ENCODE measurements around the gene GART. TPM values are rescaled to one million over a fixed set of nuclear protein-coding genes. Genes with fewer than 3 reads are reported as not detected.

The GART gene
- total RNA-seq, 1 experiment from 2014 or later: 142 TPM

GRCh38 chr21:33458861-33459260, 83.1 kb downstream of the GART start:
- H3K4me3 ChIP-seq (ENCODE audit: low read length): no peak overlapping the region
- BruUV-seq (replicated peaks): no TSS peak
- peaks cover 18% of the 10 kb centered on the region; the same call in 1 of the 2 replicates for H3K36me3 ChIP-seq (ENCODE audit: low read depth, low read length)
- no peaks in the 10 kb centered on the region for H3K9me3 ChIP-seq (ENCODE audit: low read length)
- H3F3A ChIP-seq (ENCODE audit: low read length, unreplicated experiment): no peaks in the 10 kb centered on the region
- H3K79me2 ChIP-seq (ENCODE audit: low read length): no peaks in the 10 kb centered on the region
- H3K4me2 ChIP-seq (ENCODE audit: low read length): no peak overlapping the region
- H3K27ac ChIP-seq (ENCODE audit: low read length): no peak overlapping the region
- no peaks in the 10 kb centered on the region for H3K4me1 ChIP-seq (ENCODE audit: insufficient read depth, low read length)
- ChIA-PET CTCF (no interaction called here), POLR2A (ENCODE audit: unreplicated experiment) (interaction anchor here (0.5 kb wide), 1 partner anchor 21 kb away, joined by 23 read pairs; the partner anchor contains the start of gene TMEM50B)
- no peak for ATAC-seq
- H3K9ac ChIP-seq (ENCODE audit: low read length): no peak overlapping the region
- no peak overlapping the region for H2AFZ ChIP-seq (ENCODE audit: low read length)
- H4K20me1 ChIP-seq (ENCODE audit: low read length): no peaks in the 10 kb centered on the region
- DNase-seq: no peak
- intact Hi-C loops (cut with micrococcal nuclease): no loop called here
- no peaks in the 10 kb centered on the region for H3K9me2 ChIP-seq (replicated peaks; ENCODE audit: low read length)
- no peaks in the 10 kb centered on the region for H3K27me3 ChIP-seq (ENCODE audit: low read length)
- no peak for TF ChIP-seq CTCF (conservative IDR thresholded peaks at IDR 0.05; ENCODE audit: low read depth, low read length)
- no peak for TF ChIP-seq EZH2phosphoT487 (IDR thresholded peaks at IDR 0.05; ENCODE audit: borderline replicate concordance, low read length)
- no peak for TF ChIP-seq EZH2 (IDR thresholded peaks at IDR 0.05; ENCODE audit: low read length, unreplicated experiment)

- intact Hi-C loops (cut with micrococcal nuclease): no loop called here
- H3K27me3 ChIP-seq (ENCODE audit: low read length): no peaks in the 10 kb centered on the region
- no peak overlapping the region for H3K4me2 ChIP-seq (ENCODE audit: low read length)
- no peaks in the 10 kb centered on the region for H3K9me2 ChIP-seq (replicated peaks; ENCODE audit: low read length)
- no peaks in the 10 kb centered on the region for H3K9me3 ChIP-seq (ENCODE audit: low read length)
- no peak overlapping the region for H3K4me3 ChIP-seq (ENCODE audit: low read length)
- no peak overlapping the region for H3K27ac ChIP-seq (ENCODE audit: low read length)
- peaks cover 5% of the 10 kb centered on the region for H3F3A ChIP-seq (ENCODE audit: low read length, unreplicated experiment)
- ChIA-PET CTCF (interaction anchor here (1.0 kb wide), 1 partner anchor 24 kb away, joined by 3 read pairs; the partner anchor contains the start of gene TMEM50B), POLR2A (ENCODE audit: unreplicated experiment) (no interaction called here)
- no peak overlapping the region for H3K9ac ChIP-seq (ENCODE audit: low read length)
- H3K4me1 ChIP-seq (ENCODE audit: insufficient read depth, low read length): peaks cover 20% of the 10 kb centered on the region
- H3K36me3 ChIP-seq (ENCODE audit: low read depth, low read length): peaks cover 18% of the 10 kb centered on the region; the same call in 1 of the 2 replicates
- H3K79me2 ChIP-seq (ENCODE audit: low read length): no peaks in the 10 kb centered on the region
- TF ChIP-seq EZH2 (IDR thresholded peaks at IDR 0.05; ENCODE audit: low read length, unreplicated experiment) (no peak), CTCF (conservative IDR thresholded peaks at IDR 0.05; ENCODE audit: low read depth, low read length) (no peak), EZH2phosphoT487 (IDR thresholded peaks at IDR 0.05; ENCODE audit: borderline replicate concordance, low read length) (no peak)
- no peaks in the 10 kb centered on the region for H4K20me1 ChIP-seq (ENCODE audit: low read length)
- DNase-seq: no peak
- no TSS peak for BruUV-seq (replicated peaks)
- no peak for ATAC-seq
- no peak overlapping the region for H2AFZ ChIP-seq (ENCODE audit: low read length)
These were observed 86.1 kb downstream of the GART start for GRCh38 chr21:33455686-33456446.

Other genes starting within 250 kb of the GART start
- 13.2 and 18.4 TPM in 2 replicates for gene IFNAR1, start 217.1 kb downstream of the GART start, total RNA-seq (2014; rRNA removed)
- 35.7 and 37.8 TPM in 2 replicates for gene IFNGR2, start 138.7 kb downstream of the GART start, total RNA-seq (2014; rRNA removed)
- gene TMEM50B, start 62.1 kb downstream of the GART start, total RNA-seq (2014; rRNA removed): 21.5 and 25.5 TPM in 2 replicates
- gene DNAJC28, start 50.4 kb downstream of the GART start, total RNA-seq (2014; rRNA removed): 0.29 and 0.44 TPM in 2 replicates
- gene SON, start 921 bp upstream of the GART start, total RNA-seq (2014; rRNA removed): 180 and 373 TPM in 2 replicates
- 29.2 and 41.9 TPM in 2 replicates for gene DONSON, start 46.6 kb upstream of the GART start, total RNA-seq (2014; rRNA removed)
- 12.4 and 16.6 TPM in 2 replicates for gene CRYZL1, start 99.6 kb upstream of the GART start, total RNA-seq (2014; rRNA removed)
- gene ITSN1, start 100.4 kb upstream of the GART start, total RNA-seq (2014; rRNA removed): 19.9 and 45.6 TPM in 2 replicates

All from PC-3 (cell line).